Lung (tissue), 12 donors: ENCODE results near the gene GRID1. TPM values are rescaled to one million over a fixed set of nuclear protein-coding genes. Genes with fewer than 3 reads are reported as not detected.

Source experiments
- ATAC-seq: fragments of 200-7000 bp; cut with Tn5 transposase; one replicate; pipeline ENCODE4 v1.9.1; 2020; ENCODE audit warnings: moderate number of reproducible peaks; ENCODE audit not compliant: insufficient read depth, low FRiP score
- DNase-seq, 3 donors: peaks; one replicate each; pipeline ENCODE4 v3.0.0-alpha.2; 2013 to 2017
- H3K27ac ChIP-seq, 2 donors: one replicate each; pipeline ENCODE4 v1.5.1; 2013; ENCODE audit warnings: mild to moderate bottlenecking in 2 of 2, moderate library complexity in 2 of 2, control low read depth in 1 of 2, inconsistent platforms in 1 of 2, low read depth in 1 of 2, low read length in 1 of 2
- H3K27me3 ChIP-seq, 3 donors: one replicate each; pipeline ENCODE4 v1.5.1; 2013; ENCODE audit warnings: low read length in 2 of 3; ENCODE audit not compliant: control insufficient read depth in 3 of 3, insufficient read depth in 3 of 3
- H3K36me3 ChIP-seq, 4 donors: one replicate each; pipeline ENCODE4 v1.5.1; 2013; ENCODE audit warnings: low read length in 4 of 4, mild to moderate bottlenecking in 1 of 4, moderate library complexity in 1 of 4; ENCODE audit not compliant: control insufficient read depth in 4 of 4, insufficient read depth in 4 of 4
- H3K4me1 ChIP-seq, 5 donors: one replicate each; pipeline ENCODE4 v1.5.1; 2013; ENCODE audit warnings: low read length in 5 of 5, mild to moderate bottlenecking in 2 of 5, moderate library complexity in 1 of 5; ENCODE audit not compliant: control insufficient read depth in 5 of 5, insufficient read depth in 5 of 5
- H3K4me3 ChIP-seq: one replicate; pipeline ENCODE4 v1.5.1; 2013; ENCODE audit warnings: mild to moderate bottlenecking, control low read depth, moderate library complexity
- H3K9ac ChIP-seq, 2 donors: one replicate each; pipeline ENCODE4 v1.5.1; 2013; ENCODE audit warnings: low read length in 2 of 2, control low read depth in 1 of 2; ENCODE audit not compliant: insufficient read depth in 1 of 2
- H3K9me3 ChIP-seq, 4 donors: one replicate each; pipeline ENCODE4 v1.5.1; 2013; ENCODE audit warnings: low read length in 3 of 4, mild to moderate bottlenecking in 1 of 4, moderate library complexity in 1 of 4; ENCODE audit not compliant: control insufficient read depth in 4 of 4, insufficient read depth in 3 of 4
- CTCF ChIP-seq: IDR thresholded peaks from 2 replicates; pipeline ENCODE4 v1.5.1; 2012; ENCODE audit warnings: mild to moderate bottlenecking; ENCODE audit errors: control extremely low read depth, extremely low read depth
- WGBS, 2 donors: extraction: QIAGEN DNeasy Blood & Tissue Kit; methylation state at CpG; one replicate each; pipeline ENCODE4 v1.1.7; 2013; 5-methylcytosine and 5-hydroxymethylcytosine counted together
- polyA plus RNA-seq, 2 donors: library from polyadenylated mRNA; stranded (reverse); fragments of 200-250 nt; gene quantifications; one replicate each; pipeline ENCODE4 v1.2.1, GENCODE V29; 2013
- total RNA-seq, 2 donors: library from RNA; depleted of rRNA in 1 of 2; stranded (reverse); fragments of >200 nt in 1 of 2; gene quantifications; one replicate each; pipeline ENCODE4 v1.2.1, GENCODE V29; 2014 to 2021
- donor health status: control.
- donor health status: control.
- donor health status: Bipolar disorder and iron deficiency.
- donor health status: healthy.
- donor health status: DM: yes; HTN: yes; CAD: no.

Gene GRID1
- total and polyA plus RNA-seq, 4 donors, result 1.1 to 3.6 (median 2.2) TPM

- no peaks in the 10 kb centered on the region for H3K4me1 ChIP-seq
- H3K36me3 ChIP-seq, result no peaks in the 10 kb centered on the region
- H3K27me3 ChIP-seq, result no peaks in the 10 kb centered on the region
- 81 to 83% methylated on average over 1 of the region's 1 CpG for WGBS, 2 donors
- no peak overlapping the region for H3K9ac ChIP-seq
- H3K27ac ChIP-seq, result no peak overlapping the region
- no peak for TF ChIP-seq CTCF
- no peak for ATAC-seq
- no peak for DNase-seq
- H3K9me3 ChIP-seq, result peaks cover 0 to 2% (median 1%) of the 10 kb centered on the region in 4 donors
- no peak overlapping the region for H3K4me3 ChIP-seq
Observed at GRCh38 chr10:86283466-86284287, 82.9 kb downstream of the GRID1 start.

GRCh38 chr10:86282664-86283465 is 83.7 kb downstream of the GRID1 start:
- no peaks in the 10 kb centered on the region for H3K27me3 ChIP-seq
- no peak for ATAC-seq
- H3K36me3 ChIP-seq, result no peaks in the 10 kb centered on the region
- H3K4me3 ChIP-seq, result no peak overlapping the region
- 61 to 67% methylated on average over 1 of the region's 1 CpG for WGBS, 2 donors
- TF ChIP-seq CTCF, result no peak
- peaks cover 0 to 3% (median 2%) of the 10 kb centered on the region in 4 donors for H3K9me3 ChIP-seq
- no peaks in the 10 kb centered on the region for H3K4me1 ChIP-seq
- no peak for DNase-seq
- no peak overlapping the region for H3K9ac ChIP-seq
- no peak overlapping the region for H3K27ac ChIP-seq

- H3K4me3 ChIP-seq, result no peak overlapping the region
- H3K9ac ChIP-seq, result no peak overlapping the region
- WGBS, 2 donors, result 94 to 100% methylated on average over 1 of the region's 1 CpG
- H3K4me1 ChIP-seq, result no peaks in the 10 kb centered on the region
- H3K36me3 ChIP-seq, result no peaks in the 10 kb centered on the region
- no peak for TF ChIP-seq CTCF
- H3K27me3 ChIP-seq, result no peaks in the 10 kb centered on the region
- no peak overlapping the region for H3K27ac ChIP-seq
- ATAC-seq, result no peak
- no peak for DNase-seq
- H3K9me3 ChIP-seq, result peaks cover 0 to 3% (median 2%) of the 10 kb centered on the region in 4 donors
Observed at GRCh38 chr10:86281396-86281795, 85.2 kb downstream of the GRID1 start.
